Esophagus muscularis mucosa (tissue), 3 donors: ENCODE results near the gene LHX2.

Source experiments
- CTCF ChIP-seq, 3 experiments: fragments of 200-600 bp in 2 of 3; fragments of 450-650 bp in 1 of 3; sonication (generic) in 2 of 3; IDR thresholded peaks; one replicate each; pipeline ENCODE4 v1.5.1; 2017 to 2019; ENCODE audit warnings: antibody characterized with exemption in 3 of 3, mild to moderate bottlenecking in 2 of 3, moderate library complexity in 1 of 3
- EP300 ChIP-seq: sonication (generic); formaldehyde crosslinking; IDR thresholded peaks from one replicate; pipeline ENCODE4 v1.6.1; 2017; ENCODE audit warnings: antibody characterized with exemption

GRCh38 chr9:124019771-124020519 lies 8.4 kb downstream of the LHX2 start:
- TF ChIP-seq EP300 (no peak), CTCF (IDR thresholded peaks at IDR 0.05) (no peak)
